Cardiac fibroblast (primary cell): ENCODE data around the gene ELMO1.

Experiments used
- DNase-seq, 2 donors: peaks; one replicate each; pipeline versions ENCODE4 v3.0.0 to v3.0.0-alpha.2; 2010; ENCODE audit warnings: low read depth in 2 of 2
- H3K4me3 ChIP-seq, 2 donors: replicated peaks in 1 of 2; 1 replicate in 1 of 2; 2 replicates in 1 of 2; pipeline ENCODE4 v1.5.1; 2011; ENCODE audit warnings: low read depth in 2 of 2, low read length in 2 of 2, mild to moderate bottlenecking in 2 of 2, moderate library complexity in 1 of 2
- CTCF ChIP-seq: IDR thresholded peaks from one replicate; pipeline ENCODE4 v1.5.1; 2011; ENCODE audit warnings: low read depth, mild to moderate bottlenecking, low read length, inconsistent platforms

ELMO1 gene

GRCh38 chr7:37362802-37363201, 85.9 kb downstream of the ELMO1 start:
- no peak for DNase-seq
- TF ChIP-seq CTCF: no peak

GRCh38 chr7:37360484-37360883, 88.2 kb downstream of the ELMO1 start:
- no peak for DNase-seq
- H3K4me3 ChIP-seq: no peak overlapping the region
- no peak for TF ChIP-seq CTCF

More at GRCh38 chr7:37362802-37363201, 85.9 kb downstream of the ELMO1 start:
- H3K4me3 ChIP-seq: no peak overlapping the region

GRCh38 chr7:37359662-37360444, 88.8 kb downstream of the ELMO1 start:
- DNase-seq: no peak
- TF ChIP-seq CTCF: no peak
- no peak overlapping the region for H3K4me3 ChIP-seq

GRCh38 chr7:37359180-37359579, 89.5 kb downstream of the ELMO1 start:
- no peak overlapping the region for H3K4me3 ChIP-seq
- no peak for TF ChIP-seq CTCF
- no peak for DNase-seq

GRCh38 chr7:37357637-37357996, 91.0 kb downstream of the ELMO1 start:
- TF ChIP-seq CTCF: no peak
- DNase-seq: peak in 1 of 2 donors; percentile 2
- no peak overlapping the region for H3K4me3 ChIP-seq

- H3K4me3 ChIP-seq: no peak overlapping the region
- no peak for TF ChIP-seq CTCF
- DNase-seq: no peak
These were observed 91.6 kb downstream of the ELMO1 start for GRCh38 chr7:37356911-37357636.
